NCI-H1417 (cell line): ENCODE data around the gene SPHKAP.
"Not testable (repeated sequence)": the region's sequence is repeated elsewhere in the genome, so short reads cannot be mapped to it uniquely, and the experiment has no call there.

Source experiments
- DNase-seq, 3 experiments: peaks; one replicate each; lab custom pipeline; 2025; lab: John Stamatoyannopoulos, UW

SPHKAP gene, protein sequence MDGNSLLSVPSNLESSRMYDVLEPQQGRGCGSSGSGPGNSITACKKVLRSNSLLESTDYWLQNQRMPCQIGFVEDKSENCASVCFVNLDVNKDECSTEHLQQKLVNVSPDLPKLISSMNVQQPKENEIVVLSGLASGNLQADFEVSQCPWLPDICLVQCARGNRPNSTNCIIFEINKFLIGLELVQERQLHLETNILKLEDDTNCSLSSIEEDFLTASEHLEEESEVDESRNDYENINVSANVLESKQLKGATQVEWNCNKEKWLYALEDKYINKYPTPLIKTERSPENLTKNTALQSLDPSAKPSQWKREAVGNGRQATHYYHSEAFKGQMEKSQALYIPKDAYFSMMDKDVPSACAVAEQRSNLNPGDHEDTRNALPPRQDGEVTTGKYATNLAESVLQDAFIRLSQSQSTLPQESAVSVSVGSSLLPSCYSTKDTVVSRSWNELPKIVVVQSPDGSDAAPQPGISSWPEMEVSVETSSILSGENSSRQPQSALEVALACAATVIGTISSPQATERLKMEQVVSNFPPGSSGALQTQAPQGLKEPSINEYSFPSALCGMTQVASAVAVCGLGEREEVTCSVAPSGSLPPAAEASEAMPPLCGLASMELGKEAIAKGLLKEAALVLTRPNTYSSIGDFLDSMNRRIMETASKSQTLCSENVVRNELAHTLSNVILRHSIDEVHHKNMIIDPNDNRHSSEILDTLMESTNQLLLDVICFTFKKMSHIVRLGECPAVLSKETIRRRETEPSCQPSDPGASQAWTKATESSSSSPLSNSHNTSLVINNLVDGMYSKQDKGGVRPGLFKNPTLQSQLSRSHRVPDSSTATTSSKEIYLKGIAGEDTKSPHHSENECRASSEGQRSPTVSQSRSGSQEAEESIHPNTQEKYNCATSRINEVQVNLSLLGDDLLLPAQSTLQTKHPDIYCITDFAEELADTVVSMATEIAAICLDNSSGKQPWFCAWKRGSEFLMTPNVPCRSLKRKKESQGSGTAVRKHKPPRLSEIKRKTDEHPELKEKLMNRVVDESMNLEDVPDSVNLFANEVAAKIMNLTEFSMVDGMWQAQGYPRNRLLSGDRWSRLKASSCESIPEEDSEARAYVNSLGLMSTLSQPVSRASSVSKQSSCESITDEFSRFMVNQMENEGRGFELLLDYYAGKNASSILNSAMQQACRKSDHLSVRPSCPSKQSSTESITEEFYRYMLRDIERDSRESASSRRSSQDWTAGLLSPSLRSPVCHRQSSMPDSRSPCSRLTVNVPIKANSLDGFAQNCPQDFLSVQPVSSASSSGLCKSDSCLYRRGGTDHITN (N-terminal part only)

DNA sequence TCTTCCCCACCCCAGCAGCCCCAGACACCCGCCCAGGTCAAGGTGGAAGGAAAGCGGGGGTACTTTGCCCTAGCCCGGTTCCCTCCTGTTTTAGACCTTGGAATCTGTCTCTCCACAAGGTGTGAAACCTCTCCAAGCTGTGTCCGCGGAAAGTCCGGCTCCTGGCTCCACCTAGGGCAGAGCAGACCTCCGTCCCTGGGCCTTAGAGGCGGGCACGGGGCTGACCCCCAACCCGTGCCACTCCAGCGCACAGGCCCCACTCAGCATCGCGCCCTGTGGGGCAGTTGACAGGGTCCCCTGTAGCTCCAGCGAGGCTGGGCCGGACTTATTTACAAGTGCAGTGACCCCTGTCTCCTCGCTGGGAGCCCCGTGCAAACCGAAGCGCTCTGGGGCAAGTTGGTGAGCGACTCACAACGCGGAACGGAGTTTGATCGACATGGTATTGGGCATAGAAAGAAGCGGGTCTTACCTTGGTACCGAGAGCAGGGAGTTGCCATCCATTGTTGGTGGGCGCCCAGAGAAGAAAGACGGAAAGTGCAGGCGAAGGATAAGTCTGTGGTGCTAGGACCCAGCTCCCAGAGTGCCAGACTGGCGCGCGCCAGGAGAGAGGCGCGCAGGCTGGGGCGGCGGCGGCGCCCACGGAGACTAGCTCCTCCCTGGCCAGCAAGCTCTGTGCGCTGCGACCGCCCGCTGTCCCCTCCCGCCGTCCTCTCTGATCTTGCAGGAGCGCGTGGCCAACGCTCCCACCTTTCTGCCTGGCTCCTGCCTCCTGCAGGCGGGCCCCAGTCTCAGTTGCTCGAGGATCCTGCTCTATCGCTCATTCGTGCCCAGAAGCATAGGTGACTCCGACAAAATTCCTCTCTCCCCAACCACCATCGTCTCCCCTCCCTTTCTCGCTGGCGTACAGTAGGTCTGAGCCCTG lies at the start of gene SPHKAP:
Gene SPHKAP (minus strand): TSS at position 590 of the 922 bp plus-strand sequence. CDS start 89 bp downstream, at position 501.
- peak; percentile 4 to 67 (median 52) for DNase-seq

DNA sequence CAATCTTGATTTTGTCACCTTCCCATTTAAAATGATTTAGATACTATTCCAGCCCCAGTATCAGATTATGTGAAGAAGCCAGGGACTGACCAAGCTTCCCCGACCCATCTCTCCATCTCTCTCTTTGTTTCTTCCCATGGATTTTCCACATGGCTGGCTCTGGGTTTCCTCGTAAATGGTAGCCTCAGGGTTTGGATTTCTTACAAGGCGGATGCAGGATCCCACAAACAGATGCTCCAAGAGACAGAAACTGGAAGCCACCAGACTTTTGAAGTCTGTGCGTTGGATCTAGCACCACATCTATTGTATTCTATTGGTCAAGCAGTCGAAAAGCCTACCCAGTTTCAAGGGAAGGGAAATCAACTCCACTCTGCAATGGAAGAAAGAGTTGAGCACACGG lies 46.0 kb upstream of the SPHKAP start:
- DNase-seq, result no peak

DNA sequence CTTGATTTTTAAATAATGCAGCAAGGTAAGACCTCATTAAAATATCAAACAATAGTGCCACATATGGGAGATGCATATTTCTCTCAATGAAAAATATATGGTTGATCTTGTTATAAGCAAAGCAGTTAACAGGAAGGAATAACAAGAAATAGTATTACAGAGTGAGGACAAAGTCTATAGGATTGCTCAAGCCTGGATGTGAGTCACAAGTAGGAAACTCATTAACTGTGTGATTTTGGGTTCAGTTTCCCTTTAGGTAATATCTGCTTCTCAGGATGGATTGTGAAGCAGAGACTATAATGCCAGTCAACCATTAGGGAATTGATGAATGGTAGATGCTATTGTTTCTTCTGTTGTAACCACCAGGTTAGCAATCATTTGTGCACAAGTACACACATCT lies 42.9 kb upstream of the SPHKAP start:
- no peak for DNase-seq

- not testable (repeated sequence) for DNase-seq
Measured at GRCh38 chr2:228218593-228218992, 37.1 kb upstream of the SPHKAP start.

GRCh38 chr2:228197504-228197903 lies 16.0 kb upstream of the SPHKAP start:
- no peak for DNase-seq

- DNase-seq, result peak; percentile 55 to 79 (median 56)
Measured at GRCh38 chr2:228180181-228181097, 1.0 kb downstream of the SPHKAP start.

DNA sequence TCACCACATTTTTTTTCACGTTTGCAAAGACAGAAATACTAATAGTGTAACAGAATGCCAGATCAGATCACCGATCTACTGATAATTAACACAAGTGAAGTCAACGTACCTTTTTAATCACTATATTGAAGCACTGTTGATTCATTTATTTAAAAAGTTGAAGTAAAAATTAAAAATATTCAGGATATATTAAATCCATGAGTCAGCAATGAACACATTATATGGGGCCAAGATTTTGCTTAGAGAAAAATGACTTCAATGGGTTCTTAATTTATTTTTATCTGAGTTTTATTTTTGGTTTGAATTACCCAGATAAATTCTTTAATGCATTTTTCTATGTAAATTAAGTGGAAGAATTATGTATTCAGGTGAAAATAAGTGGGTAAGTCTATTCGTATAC lies 14.2 kb downstream of the SPHKAP start:
- DNase-seq, result no peak

DNA sequence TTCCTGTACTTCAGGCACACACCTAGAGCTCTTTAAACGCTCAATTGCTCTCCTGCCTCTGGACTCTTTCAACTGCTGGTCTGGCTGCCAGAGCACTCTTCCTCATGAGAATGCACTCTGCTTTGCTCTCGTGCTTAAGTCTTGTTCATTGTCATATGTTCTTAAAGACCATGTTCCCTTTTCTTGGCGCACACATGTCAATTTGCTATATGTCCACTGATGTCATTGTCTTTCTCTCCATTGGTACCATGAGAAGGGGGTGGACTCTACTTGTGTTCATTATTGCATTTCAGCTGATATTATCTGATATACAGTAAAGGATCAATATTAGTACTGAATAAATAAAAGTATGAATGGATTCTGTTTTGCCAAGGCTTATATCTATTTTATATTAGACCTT lies 16.8 kb downstream of the SPHKAP start:
- no peak for DNase-seq

- no peak for DNase-seq
Measured at GRCh38 chr2:228157841-228158240, 23.6 kb downstream of the SPHKAP start.

- no peak for DNase-seq
Measured at GRCh38 chr2:228144961-228145360, 36.5 kb downstream of the SPHKAP start.

GRCh38 chr2:228140934-228141528 lies 40.5 kb downstream of the SPHKAP start:
- DNase-seq, result no peak

- no peak for DNase-seq
Measured at GRCh38 chr2:228136027-228136426, 45.5 kb downstream of the SPHKAP start.

DNA sequence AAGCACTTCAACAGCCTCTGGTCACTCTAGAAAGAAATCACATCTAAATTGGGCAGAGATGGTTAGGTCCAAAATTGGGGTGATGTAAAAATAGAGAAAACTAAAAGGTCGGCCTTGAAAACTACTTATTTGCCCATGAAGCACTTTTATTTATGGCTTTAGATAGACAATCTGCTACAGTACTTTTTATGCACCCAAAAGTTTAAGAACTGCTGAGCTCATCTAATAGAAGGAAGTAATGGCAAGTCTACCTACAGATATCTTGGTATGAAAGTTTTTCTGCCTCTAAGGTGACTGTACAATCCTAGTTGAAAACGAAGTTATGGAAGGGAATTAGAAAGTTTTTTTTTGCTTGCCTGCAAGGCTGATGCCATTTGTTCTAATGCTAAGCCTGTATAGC lies 46.2 kb downstream of the SPHKAP start:
- DNase-seq, result no peak

DNA sequence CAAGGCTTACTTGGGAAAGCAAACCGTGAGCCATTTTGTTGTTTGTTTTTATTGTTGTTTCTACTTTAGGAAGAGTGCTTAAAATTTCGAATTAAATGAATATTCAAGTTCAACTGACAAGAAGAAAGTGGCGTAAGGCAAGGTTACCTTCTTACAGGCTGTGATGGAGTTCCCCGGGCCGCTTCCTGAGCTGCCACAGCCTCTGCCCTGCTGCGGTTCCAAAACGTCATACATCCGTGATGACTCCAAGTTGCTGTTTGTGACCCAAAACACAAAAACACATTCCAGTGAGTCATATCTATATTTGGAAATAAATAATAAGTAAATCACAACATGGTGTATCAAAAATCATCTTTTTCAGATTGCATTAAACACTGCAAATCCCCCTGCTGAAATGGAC lies 49.7 kb downstream of the SPHKAP start:
- DNase-seq, result no peak

DNA sequence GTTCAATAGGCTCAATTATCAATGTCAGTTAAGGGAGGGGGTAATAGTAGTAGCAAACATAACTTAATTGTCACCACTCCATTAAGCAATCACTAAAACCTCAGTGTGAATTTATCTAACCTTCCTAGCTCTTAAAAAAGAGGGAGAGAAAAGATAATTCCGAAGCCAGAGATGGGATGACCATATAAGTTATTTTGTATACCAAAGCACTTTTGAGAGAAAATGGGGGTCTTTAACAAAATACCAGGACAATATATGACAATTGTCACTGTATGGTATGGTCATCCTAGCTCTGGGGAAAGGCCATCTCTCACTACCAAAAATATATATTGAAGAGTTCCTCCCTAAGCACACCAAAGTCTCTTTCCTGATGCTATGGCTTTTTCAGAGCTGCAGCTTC lies 55.1 kb downstream of the SPHKAP start:
- DNase-seq, result peak in 1 of 3 experiments; percentile 7

DNA sequence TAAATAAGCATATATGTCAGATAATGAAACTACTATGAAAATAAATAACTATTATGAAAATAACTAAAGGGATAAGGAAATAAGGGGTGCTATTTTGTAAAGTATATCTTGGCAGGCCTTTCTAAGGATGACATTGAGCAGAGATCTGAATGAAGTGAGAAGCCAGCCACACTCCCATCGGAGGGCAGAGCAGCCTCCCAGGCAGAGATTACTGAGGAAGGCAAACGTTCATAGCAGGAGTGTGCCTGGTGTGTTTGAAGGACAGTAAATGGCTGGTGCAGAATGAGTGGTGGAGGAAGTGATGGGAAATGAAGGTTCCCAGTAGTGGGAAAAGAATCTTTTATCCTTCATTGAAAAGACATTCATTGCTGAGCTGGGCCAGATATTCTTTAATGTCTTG lies 62.5 kb downstream of the SPHKAP start:
- no peak for DNase-seq

DNA sequence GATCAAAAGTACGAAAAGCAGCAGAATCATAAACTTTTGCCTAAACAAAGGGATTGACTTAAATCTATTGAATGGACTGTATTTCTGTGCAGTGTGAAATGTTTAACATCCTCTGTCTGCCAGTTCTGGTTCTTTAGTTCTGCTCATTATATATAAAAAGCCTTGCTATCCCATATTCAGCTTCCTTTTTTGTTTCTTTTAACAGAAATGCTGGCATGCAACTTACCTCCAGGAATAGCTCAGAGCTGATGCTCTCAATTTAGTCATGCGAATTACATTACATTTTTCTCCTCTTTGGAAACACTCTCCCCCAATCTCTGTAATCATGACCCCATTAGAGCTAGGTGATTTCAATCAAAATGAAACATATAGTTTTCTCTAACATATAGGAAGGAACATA lies 73.6 kb downstream of the SPHKAP start:
- DNase-seq, result no peak

DNA sequence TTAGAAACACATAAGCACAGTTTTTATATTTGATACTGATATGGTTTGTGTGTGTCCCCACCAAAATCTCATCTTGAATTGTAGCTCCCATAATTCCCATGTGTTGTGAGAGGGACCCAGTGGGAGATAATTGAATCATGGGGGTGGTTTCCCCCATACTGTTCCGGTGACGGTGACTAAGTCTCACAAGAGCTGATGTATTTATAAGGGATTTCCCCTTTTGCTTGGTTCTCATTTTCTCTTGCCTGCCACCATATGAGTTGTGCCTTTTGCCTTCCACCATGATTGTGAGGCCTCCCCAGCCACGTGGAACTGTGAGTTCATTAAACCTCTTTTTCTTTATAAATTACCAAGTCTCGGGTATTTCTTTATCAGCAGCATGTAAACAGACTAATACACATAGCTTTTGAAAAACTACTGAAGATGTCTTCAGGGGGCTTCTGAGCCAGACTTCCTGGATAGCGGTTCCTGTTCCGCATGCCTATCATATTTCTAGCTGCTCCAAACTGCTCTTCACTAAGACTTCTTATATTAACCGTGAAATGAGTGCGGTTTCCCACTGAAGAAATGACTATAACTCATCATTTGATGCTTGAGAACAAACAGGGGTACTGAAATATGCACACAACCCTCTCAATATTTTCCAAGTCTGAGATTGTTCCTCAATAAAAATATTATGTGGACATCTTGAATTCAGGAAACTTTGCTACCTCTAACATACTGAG lies 75.8 kb downstream of the SPHKAP start:
- DNase-seq, result no peak

GRCh38 chr2:228104215-228104614 lies 77.3 kb downstream of the SPHKAP start:
- no peak for DNase-seq
